GM10248 (cell line): ENCODE measurements around the gene BABAM2.

Source experiments
- CTCF ChIA-PET: fragments of 300-600 bp; sonication (Branson Sonifier 250); formaldehyde crosslinking; extraction: SDS; loops from one replicate; lab custom pipeline; 2021; ENCODE audit warnings: antibody characterized with exemption; lab: Yijun Ruan, JAX
- POLR2A ChIA-PET: fragments of 350-650 bp; sonication (Branson Sonifier 250); formaldehyde crosslinking; extraction: SDS; loops from one replicate; lab custom pipeline; 2020; ENCODE audit warnings: antibody characterized with exemption; lab: Yijun Ruan, JAX
- DNase-seq: peaks from one replicate; pipeline ENCODE4 v3.0.0; 2012; ENCODE audit errors: extremely low spot score
- TF ChIP-seq, protein P1 (sequence below): IDR thresholded peaks from 2 replicates; pipeline ENCODE4 v1.5.1; 2012; ENCODE audit warnings: mild to moderate bottlenecking, low read depth; ENCODE audit errors: extremely low read depth, missing control alignments, control extremely low read depth

Gene BABAM2

DNA sequence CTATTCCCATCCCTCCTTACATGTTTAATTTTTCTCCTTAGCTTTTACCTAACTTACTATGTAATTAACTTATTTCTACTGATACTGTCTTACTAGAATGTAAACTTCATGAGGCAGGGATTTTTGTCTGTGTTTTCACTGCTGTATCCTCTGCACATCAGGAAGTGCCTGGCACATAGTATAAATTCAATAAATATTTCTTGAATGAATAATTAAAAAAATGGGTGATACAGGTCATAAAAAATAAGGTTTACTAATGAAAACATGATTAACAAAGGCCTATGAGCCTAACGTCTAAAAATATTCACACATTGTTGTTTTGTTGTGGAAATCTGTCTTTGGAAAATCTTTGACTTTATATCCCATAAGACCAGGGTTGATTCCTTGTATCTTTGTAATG lies 4.9 kb upstream of the BABAM2 start:
- ChIA-PET CTCF (no interaction called here), POLR2A (no interaction called here)
- TF ChIP-seq, protein P1, sequence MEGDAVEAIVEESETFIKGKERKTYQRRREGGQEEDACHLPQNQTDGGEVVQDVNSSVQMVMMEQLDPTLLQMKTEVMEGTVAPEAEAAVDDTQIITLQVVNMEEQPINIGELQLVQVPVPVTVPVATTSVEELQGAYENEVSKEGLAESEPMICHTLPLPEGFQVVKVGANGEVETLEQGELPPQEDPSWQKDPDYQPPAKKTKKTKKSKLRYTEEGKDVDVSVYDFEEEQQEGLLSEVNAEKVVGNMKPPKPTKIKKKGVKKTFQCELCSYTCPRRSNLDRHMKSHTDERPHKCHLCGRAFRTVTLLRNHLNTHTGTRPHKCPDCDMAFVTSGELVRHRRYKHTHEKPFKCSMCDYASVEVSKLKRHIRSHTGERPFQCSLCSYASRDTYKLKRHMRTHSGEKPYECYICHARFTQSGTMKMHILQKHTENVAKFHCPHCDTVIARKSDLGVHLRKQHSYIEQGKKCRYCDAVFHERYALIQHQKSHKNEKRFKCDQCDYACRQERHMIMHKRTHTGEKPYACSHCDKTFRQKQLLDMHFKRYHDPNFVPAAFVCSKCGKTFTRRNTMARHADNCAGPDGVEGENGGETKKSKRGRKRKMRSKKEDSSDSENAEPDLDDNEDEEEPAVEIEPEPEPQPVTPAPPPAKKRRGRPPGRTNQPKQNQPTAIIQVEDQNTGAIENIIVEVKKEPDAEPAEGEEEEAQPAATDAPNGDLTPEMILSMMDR: no peak
- DNase-seq: no peak

GRCh38 chr2:27886322-27886721 lies 4.2 kb upstream of the BABAM2 start:
- TF ChIP-seq, protein P1: no peak
- ChIA-PET POLR2A (no interaction called here), CTCF (no interaction called here)
- no peak for DNase-seq

- POLR2A ChIA-PET: no interaction called here
- DNase-seq: no peak
- CTCF ChIA-PET: no interaction called here
- TF ChIP-seq, protein P1: no peak
Measured at GRCh38 chr2:27887111-27887510, 3.4 kb upstream of the BABAM2 start.

GRCh38 chr2:27887830-27888229 lies 2.7 kb upstream of the BABAM2 start:
- TF ChIP-seq, protein P1: no peak
- POLR2A ChIA-PET: no interaction called here
- DNase-seq: no peak
- CTCF ChIA-PET: no interaction called here

DNA sequence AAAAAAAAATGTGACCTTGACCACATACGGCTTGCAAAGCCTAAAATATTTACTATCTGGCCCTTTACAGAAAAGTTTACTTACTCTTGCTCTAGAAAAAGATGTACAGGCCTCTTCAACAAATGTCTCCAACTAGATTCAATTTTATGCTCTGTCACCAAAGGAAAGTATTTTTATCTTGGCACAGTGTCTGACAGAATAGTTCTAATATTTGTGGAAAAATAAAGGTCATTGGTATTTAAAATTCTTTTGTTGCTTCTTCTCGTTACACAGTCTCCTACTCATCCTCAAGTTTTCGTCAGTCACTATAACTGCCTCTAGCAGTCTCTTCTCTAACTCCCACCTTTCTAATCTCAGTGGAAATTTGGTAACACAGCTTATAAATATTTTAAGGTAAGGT lies 1.7 kb upstream of the BABAM2 start:
- TF ChIP-seq, protein P1: no peak
- ChIA-PET CTCF (no interaction called here), POLR2A (no interaction called here)
- DNase-seq: no peak

DNA sequence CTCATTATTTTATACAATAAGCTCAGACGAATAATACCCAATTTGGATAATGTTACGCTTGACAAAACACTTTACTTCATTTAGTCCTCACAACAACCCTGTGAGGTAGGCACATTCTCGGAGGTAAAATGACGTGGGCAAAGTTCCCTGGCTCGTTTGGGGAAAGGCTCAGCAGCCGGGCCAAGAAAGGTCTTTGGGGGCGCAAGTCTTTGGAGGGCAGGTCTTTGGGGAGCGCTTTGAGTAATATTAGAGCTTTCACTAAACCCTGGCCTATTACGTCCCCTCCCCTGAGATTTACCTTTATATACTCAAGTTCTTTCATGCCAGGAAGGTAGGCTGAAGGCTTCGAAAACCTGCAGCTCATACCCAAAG lies 769 bp upstream of the BABAM2 start:
- no peak for DNase-seq
- ChIA-PET POLR2A (no interaction called here), CTCF (interaction anchor here (0.9 kb wide), 1 partner anchor 19 kb away, joined by 3 read pairs; no protein-coding TSS in a partner anchor)
- TF ChIP-seq, protein P1: no peak
